IMR-90 (cell line): ENCODE measurements around the gene FOXR1.

Experiments used
- CTCF ChIP-seq: conservative IDR thresholded peaks from 2 replicates; pipeline ENCODE4 v1.5.1; 2012; ENCODE audit warnings: mild to moderate bottlenecking, low read depth, low read length, improper control_type of control experiment
- MAZ ChIP-seq: IDR thresholded peaks from 2 replicates; pipeline ENCODE4 v1.6.1; 2012; ENCODE audit warnings: low read depth, mild to moderate bottlenecking, low read length, improper control_type of control experiment, moderate library complexity, borderline replicate concordance
- MXI1 ChIP-seq: IDR thresholded peaks from 2 replicates; pipeline ENCODE4 v1.6.1; 2012; ENCODE audit warnings: low read depth, mild to moderate bottlenecking, low read length, moderate library complexity, borderline replicate concordance
- POLR2A ChIP-seq: IDR thresholded peaks from 2 replicates; pipeline ENCODE4 v1.6.1; 2012; ENCODE audit warnings: mild to moderate bottlenecking, low read depth, low read length
- RCOR1 ChIP-seq: IDR thresholded peaks from 2 replicates; pipeline ENCODE4 v1.6.1; 2012; ENCODE audit warnings: mild to moderate bottlenecking, low read length, improper control_type of control experiment; ENCODE audit not compliant: insufficient replicate concordance
- RFX5 ChIP-seq: IDR thresholded peaks from 2 replicates; pipeline ENCODE4 v1.8.0; 2012; ENCODE audit warnings: low read depth, mild to moderate bottlenecking, low read length, moderate library complexity
- USF2 ChIP-seq: fragments of 150-350 bp; IDR thresholded peaks from 2 replicates; pipeline ENCODE4 v1.6.1; 2017; ENCODE audit warnings: mild to moderate bottlenecking, antibody characterized with exemption, low read length, low read depth

GRCh38 chr11:119011476-119012053 lies 40.0 kb downstream of the FOXR1 start:
- TF ChIP-seq USF2 (no peak), POLR2A (no peak), MXI1 (no peak), RCOR1 (no peak), MAZ (no peak), CTCF (no peak), RFX5 (no peak)
